Measurements from ENCODE around the gene ADAMTSL3. TPM values are rescaled to one million over a fixed set of nuclear protein-coding genes. Genes with fewer than 3 reads are reported as not detected.

Gene ADAMTSL3
- total RNA-seq, 3 donors from 2014 or later (not counting 1 experiment from before 2014, with no cell fraction given), result 0.14 to 0.43 (median 0.25) TPM

- Histone ChIP-seq H3K27ac (ENCODE audit: low read length) (no peak overlapping the region), H3K27me3 (ENCODE audit: control insufficient read depth, insufficient read depth, low read length) (no peaks in the 10 kb centered on the region), H3K36me3 (ENCODE audit: control insufficient read depth, insufficient read depth, low read length) (no peaks in the 10 kb centered on the region), H3K9me3 (ENCODE audit: control insufficient read depth, insufficient read depth, low read length) (no peaks in the 10 kb centered on the region), H3K4me3 (ENCODE audit: low read length) (no peak overlapping the region), H3K4me1 (ENCODE audit: control insufficient read depth, insufficient read depth, low read length) (no peaks in the 10 kb centered on the region)
- no peak for DNase-seq
- no peaks in the 10 kb centered on the region for H3K9me3 Mint-ChIP-seq
- no peaks in the 10 kb centered on the region for H3K27me3 Mint-ChIP-seq (ENCODE audit: low read depth in 2 of 2)
- 91% methylated on average over 3 of the region's 5 CpGs for WGBS (ENCODE audit: insufficient coverage)
- no peak for ATAC-seq
- no peaks in the 10 kb centered on the region for H3K36me3 Mint-ChIP-seq
- intact Hi-C loops (cut with micrococcal nuclease), result no loop called here
- no peak for TF ChIP-seq CTCF (IDR thresholded peaks at IDR 0.05)
- no peaks in the 10 kb centered on the region for H3K4me1 Mint-ChIP-seq
- H3K27ac Mint-ChIP-seq, result no peak overlapping the region
- H3K4me3 Mint-ChIP-seq, result no peak overlapping the region
These were observed 139.1 kb downstream of the ADAMTSL3 start for GRCh38 chr15:83793069-83793468.

GRCh38 chr15:83794209-83794608 lies 140.3 kb downstream of the ADAMTSL3 start:
- H3K27ac Mint-ChIP-seq, result no peak overlapping the region
- Histone ChIP-seq H3K27ac (ENCODE audit: low read length) (no peak overlapping the region), H3K27me3 (ENCODE audit: control insufficient read depth, insufficient read depth, low read length) (no peaks in the 10 kb centered on the region), H3K4me3 (ENCODE audit: low read length) (no peak overlapping the region), H3K36me3 (ENCODE audit: control insufficient read depth, insufficient read depth, low read length) (no peaks in the 10 kb centered on the region), H3K9me3 (ENCODE audit: control insufficient read depth, insufficient read depth, low read length) (no peaks in the 10 kb centered on the region), H3K4me1 (ENCODE audit: control insufficient read depth, insufficient read depth, low read length) (no peaks in the 10 kb centered on the region)
- H3K9me3 Mint-ChIP-seq, result no peaks in the 10 kb centered on the region
- no peaks in the 10 kb centered on the region for H3K4me1 Mint-ChIP-seq
- DNase-seq (no peak), ATAC-seq (no peak)
- intact Hi-C loops (cut with micrococcal nuclease), result no loop called here
- TF ChIP-seq CTCF (IDR thresholded peaks at IDR 0.05), result no peak
- no peaks in the 10 kb centered on the region for H3K36me3 Mint-ChIP-seq
- WGBS (ENCODE audit: insufficient coverage), result no CpG with 5 or more reads among the region's 1 CpG
- H3K27me3 Mint-ChIP-seq (ENCODE audit: low read depth in 2 of 2), result no peaks in the 10 kb centered on the region
- no peak overlapping the region for H3K4me3 Mint-ChIP-seq

GRCh38 chr15:83809345-83809744 lies 155.4 kb downstream of the ADAMTSL3 start:
- no peak for DNase-seq
- Mint-ChIP-seq H3K4me1 (no peaks in the 10 kb centered on the region), H3K4me3 (no peak overlapping the region), H3K9me3 (peaks cover 0 to 4% of the 10 kb centered on the region in 2 donors), H3K27ac (no peak overlapping the region), H3K36me3 (no peaks in the 10 kb centered on the region), H3K27me3 (ENCODE audit: low read depth in 2 of 2) (peaks cover 0 to 4% of the 10 kb centered on the region in 2 donors)
- no peak for TF ChIP-seq CTCF (IDR thresholded peaks at IDR 0.05)
- ATAC-seq, result no peak
- Histone ChIP-seq H3K9me3 (ENCODE audit: control insufficient read depth, insufficient read depth, low read length) (no peaks in the 10 kb centered on the region), H3K4me3 (ENCODE audit: low read length) (no peak overlapping the region), H3K4me1 (ENCODE audit: control insufficient read depth, insufficient read depth, low read length) (no peaks in the 10 kb centered on the region), H3K27ac (ENCODE audit: low read length) (no peak overlapping the region), H3K36me3 (ENCODE audit: control insufficient read depth, insufficient read depth, low read length) (no peaks in the 10 kb centered on the region), H3K27me3 (ENCODE audit: control insufficient read depth, insufficient read depth, low read length) (no peaks in the 10 kb centered on the region)
- intact Hi-C loops (cut with micrococcal nuclease), result no loop called here
- 55% methylated on average over 1 of the region's 2 CpGs for WGBS (ENCODE audit: insufficient coverage)

- Histone ChIP-seq H3K4me1 (ENCODE audit: control insufficient read depth, insufficient read depth, low read length) (no peaks in the 10 kb centered on the region), H3K27me3 (ENCODE audit: control insufficient read depth, insufficient read depth, low read length) (no peaks in the 10 kb centered on the region), H3K9me3 (ENCODE audit: control insufficient read depth, insufficient read depth, low read length) (no peaks in the 10 kb centered on the region), H3K27ac (ENCODE audit: low read length) (no peak overlapping the region), H3K4me3 (ENCODE audit: low read length) (no peak overlapping the region), H3K36me3 (ENCODE audit: control insufficient read depth, insufficient read depth, low read length) (no peaks in the 10 kb centered on the region)
- no peak overlapping the region for H3K4me3 Mint-ChIP-seq
- no peak for TF ChIP-seq CTCF (IDR thresholded peaks at IDR 0.05)
- H3K9me3 Mint-ChIP-seq, result peaks cover 0 to 5% of the 10 kb centered on the region in 2 donors
- ATAC-seq, result no peak
- H3K27ac Mint-ChIP-seq, result no peak overlapping the region
- intact Hi-C loops (cut with micrococcal nuclease), result no loop called here
- H3K27me3 Mint-ChIP-seq (ENCODE audit: low read depth in 2 of 2), result peaks cover 0 to 8% of the 10 kb centered on the region in 2 donors
- DNase-seq, result no peak
- no peaks in the 10 kb centered on the region for H3K36me3 Mint-ChIP-seq
- H3K4me1 Mint-ChIP-seq, result no peaks in the 10 kb centered on the region
- 89% methylated on average over 3 of the region's 3 CpGs for WGBS (ENCODE audit: insufficient coverage)
These were observed 156.2 kb downstream of the ADAMTSL3 start for GRCh38 chr15:83810110-83810509.
